A549 (cell line): ENCODE measurements around the gene BBIP1. TPM values are rescaled to one million over a fixed set of nuclear protein-coding genes. Genes with fewer than 3 reads are reported as not detected.

Experiments used
- ATAC-seq, 2 experiments: fragments of 200-7000 bp in 1 of 2; fragments of >200 bp in 1 of 2; cut with Nextera tagmentation in 1 of 2; cut with Tn5 transposase in 1 of 2; 3 replicates each; pipeline versions ENCODE4 v1.8.0 to v1.9.1; 2018 to 2020; ENCODE audit warnings: mild to moderate bottlenecking in 1 of 2, moderate library complexity in 1 of 2
- CTCF ChIA-PET: fragments of 300-600 bp; sonication (Branson Sonifier 250); formaldehyde crosslinking; extraction: SDS; loops from one replicate; lab custom pipeline; 2021; ENCODE audit warnings: antibody characterized with exemption, inconsistent platforms; lab: Yijun Ruan, JAX
- POLR2A ChIA-PET: fragments of 350-600 bp; formaldehyde crosslinking; extraction: SDS; loops from one replicate; lab custom pipeline; 2021; ENCODE audit warnings: antibody characterized with exemption, inconsistent platforms; lab: Yijun Ruan, JAX
- DNase-seq, 2 experiments: peaks; one replicate each; pipeline versions ENCODE4 v3.0.0 to v3.0.0-alpha.2; 2011 to 2016; ENCODE audit warnings: low read depth in 1 of 2, low spot score in 1 of 2
- FAIRE-seq: peaks from 2 replicates; lab custom pipeline; 2011; peaks lifted over from hg19 to GRCh38; lab: Jason Lieb, UNC
- H3K27ac ChIP-seq, 2 experiments: fragments of >200 bp; sonication (Bioruptor Twin); formaldehyde crosslinking; 3 replicates each; pipeline ENCODE4 v1.5.1; 2016 to 2017
- H3K4me1 ChIP-seq: fragments of >200 bp; sonication (Bioruptor Twin); formaldehyde crosslinking; 3 replicates; pipeline ENCODE4 v1.6.1; 2016
- H3K4me2 ChIP-seq: fragments of >200 bp; sonication (Bioruptor Twin); formaldehyde crosslinking; 3 replicates; pipeline ENCODE4 v1.6.1; 2016
- H3K4me3 ChIP-seq: fragments of >200 bp; sonication (Bioruptor Twin); formaldehyde crosslinking; 3 replicates; pipeline ENCODE4 v1.5.1; 2016
- H3K9me3 ChIP-seq: fragments of >200 bp; sonication (Bioruptor Twin); formaldehyde crosslinking; 3 replicates; pipeline ENCODE4 v1.6.1; 2016
- BHLHE40 ChIP-seq: IDR thresholded peaks from 2 replicates; pipeline ENCODE4 v1.6.1; 2012; ENCODE audit warnings: low read depth, low read length, inconsistent platforms
- CBX8 ChIP-seq: fragments of 200-600 bp; sonication (generic); IDR thresholded peaks from 2 replicates; pipeline ENCODE4 v1.6.1; 2016
- CEBPB ChIP-seq, 2 experiments: fragments of >200 bp in 1 of 2; sonication (Bioruptor Twin) in 1 of 2; formaldehyde crosslinking in 1 of 2; IDR thresholded peaks; 2 replicates each; pipeline ENCODE4 v1.6.1; 2012 to 2016
- CTCF ChIP-seq: fragments of >200 bp; sonication (Bioruptor Twin); formaldehyde crosslinking; IDR thresholded peaks from 3 replicates; pipeline ENCODE4 v1.5.1; 2016
- EHF ChIP-seq: fragments of 250-450 bp; sonication (Bioruptor Pico); IDR thresholded peaks from 2 replicates; pipeline ENCODE4 v1.5.0; 2020; ENCODE audit warnings: mild to moderate bottlenecking
- ESRRA ChIP-seq: fragments of 150-350 bp; IDR thresholded peaks from 2 replicates; pipeline ENCODE4 v1.6.1; 2014; ENCODE audit warnings: mild to moderate bottlenecking, low read length, borderline replicate concordance
- FOSB ChIP-seq: fragments of 250-450 bp; sonication (Bioruptor Pico); IDR thresholded peaks from 2 replicates; pipeline ENCODE4 v1.5.0; 2020; ENCODE audit warnings: mild to moderate bottlenecking, moderate library complexity
- FOXS1 ChIP-seq: fragments of 250-450 bp; sonication (Bioruptor Pico); IDR thresholded peaks from 2 replicates; pipeline ENCODE4 v1.5.0; 2020; ENCODE audit warnings: mild to moderate bottlenecking, moderate library complexity
- HES2 ChIP-seq: fragments of >200 bp; sonication (Bioruptor Twin); formaldehyde crosslinking; IDR thresholded peaks from 2 replicates; pipeline ENCODE4 v1.6.1; 2016
- HMGXB4 ChIP-seq: fragments of 250-450 bp; sonication (Bioruptor Pico); IDR thresholded peaks from 2 replicates; pipeline ENCODE4 v1.5.0; 2021; ENCODE audit warnings: mild to moderate bottlenecking, moderate library complexity, borderline replicate concordance
- HOXB5 ChIP-seq: fragments of 250-450 bp; sonication (Bioruptor Pico); IDR thresholded peaks from 2 replicates; pipeline ENCODE4 v1.5.0; 2020; ENCODE audit warnings: mild to moderate bottlenecking, moderate library complexity
- KDM1A ChIP-seq: fragments of 200-600 bp; sonication (generic); IDR thresholded peaks from 2 replicates; pipeline ENCODE4 v1.6.1; 2016; ENCODE audit warnings: low read depth, mild to moderate bottlenecking
- MAFK ChIP-seq: fragments of 450-650 bp; IDR thresholded peaks from 2 replicates; pipeline ENCODE4 v1.6.1; 2014; ENCODE audit not compliant: partially characterized antibody
- MAX ChIP-seq: IDR thresholded peaks from 2 replicates; pipeline ENCODE4 v1.6.1; 2012
- MYC ChIP-seq: IDR thresholded peaks from 2 replicates; pipeline ENCODE4 v1.6.1; 2012; ENCODE audit warnings: mild to moderate bottlenecking, inconsistent platforms, low read length, improper control_type of control experiment, borderline replicate concordance
- NFE2L2 ChIP-seq: fragments of 150-350 bp; conservative IDR thresholded peaks from 2 replicates; pipeline ENCODE4 v1.6.1; 2014; ENCODE audit warnings: low read length
- NPAS2 ChIP-seq: fragments of 250-450 bp; sonication (Bioruptor Pico); IDR thresholded peaks from 2 replicates; pipeline ENCODE4 v1.8.0; 2022; ENCODE audit warnings: mild to moderate bottlenecking, moderate library complexity, borderline replicate concordance
- NR3C1 ChIP-seq: fragments of >200 bp; sonication (Bioruptor Twin); formaldehyde crosslinking; IDR thresholded peaks from 3 replicates; pipeline ENCODE4 v1.6.1; 2017
- RAD21 ChIP-seq, 2 experiments: fragments of >200 bp in 1 of 2; sonication (Bioruptor Twin) in 1 of 2; formaldehyde crosslinking in 1 of 2; IDR thresholded peaks in 1 of 2; conservative IDR thresholded peaks in 1 of 2; 2 replicates in 1 of 2; 3 replicates in 1 of 2; pipeline ENCODE4 v1.6.1; 2012 to 2018; ENCODE audit warnings: inconsistent platforms in 1 of 2
- RCOR1 ChIP-seq: fragments of 150-350 bp; IDR thresholded peaks from 2 replicates; pipeline ENCODE4 v1.6.1; 2014; ENCODE audit warnings: antibody characterized with exemption, low read length, low read depth
- REST ChIP-seq: fragments of 200-600 bp; sonication (generic); IDR thresholded peaks from 2 replicates; pipeline ENCODE4 v1.6.1; 2016; ENCODE audit warnings: antibody characterized with exemption, mild to moderate bottlenecking, moderate library complexity
- RFX5 ChIP-seq: fragments of 450-650 bp; IDR thresholded peaks from 2 replicates; pipeline ENCODE4 v1.7.1; 2014; ENCODE audit warnings: antibody characterized with exemption, mild to moderate bottlenecking, moderate library complexity
- SMC3 ChIP-seq: fragments of >200 bp; sonication (Bioruptor Twin); formaldehyde crosslinking; IDR thresholded peaks from 3 replicates; pipeline ENCODE4 v1.6.1; 2018; ENCODE audit warnings: inconsistent platforms
- TP53 ChIP-seq: fragments of 250-450 bp; sonication (Bioruptor Pico); IDR thresholded peaks from 2 replicates; pipeline ENCODE4 v1.5.0; 2021; ENCODE audit warnings: mild to moderate bottlenecking, moderate library complexity
- ZSCAN20 ChIP-seq: fragments of 250-450 bp; sonication (Bioruptor Pico); IDR thresholded peaks from 2 replicates; pipeline ENCODE4 v1.8.0; 2022; ENCODE audit warnings: mild to moderate bottlenecking, moderate library complexity
- WGBS: methylation state at CpG from one replicate; pipeline ENCODE4 v1.1.6; 2017; ENCODE audit errors: missing lambda C conversion rate; 5-methylcytosine and 5-hydroxymethylcytosine counted together
- polyA plus RNA-seq, 4 experiments: library from polyadenylated mRNA; depleted of rRNA in 3 of 4; stranded (reverse); fragments of >200 nt; fragmentation: RNase III in 1 of 4; extraction: RNeasy Plus Mini Kit Qiagen cat#74134 plus additional on column Dnase treatment in 1 of 4; gene quantifications; 2 replicates in 3 of 4; 3 replicates in 1 of 4; pipeline ENCODE4 v1.2.3, GENCODE V29; 2011 to 2017

Gene BBIP1
- polyA plus RNA-seq, 2 of the 4 experiments (the other 2 are of a cell fraction): 57.2 to 83.4 TPM

- FAIRE-seq (no peak), ATAC-seq (no peak), DNase-seq (no peak)
- peak overlapping the region; percentile 66 to 75 for H3K27ac ChIP-seq
- no peak overlapping the region for H3K4me3 ChIP-seq
- no peaks in the 10 kb centered on the region for H3K9me3 ChIP-seq
- H3K4me1 ChIP-seq: peaks cover 36% of the 10 kb centered on the region
- peak overlapping the region; percentile 72 for H3K4me2 ChIP-seq
- POLR2A ChIA-PET: interaction anchor here (1.0 kb wide), 1 partner anchor 54 kb away, joined by 3 read pairs; the partner anchor contains the start of gene BBIP1
- no peak for TF ChIP-seq NPAS2
- no peak for TF ChIP-seq CBX8
- no peak for TF ChIP-seq FOXS1
- TF ChIP-seq HOXB5 (CRISPR knock-in tag): no peak
- TF ChIP-seq HMGXB4: no peak
- TF ChIP-seq REST: no peak
- TF ChIP-seq RCOR1: no peak
- no peak for TF ChIP-seq ESRRA
- TF ChIP-seq TP53 (CRISPR knock-in tag): no peak
- no peak for TF ChIP-seq CEBPB (IDR thresholded peaks at IDR 0.05)
- TF ChIP-seq RFX5: no peak
- no peak for TF ChIP-seq SMC3
- no peak for TF ChIP-seq NFE2L2
- WGBS: 78% methylated on average over 6 of the region's 6 CpGs
- CTCF ChIA-PET: interaction anchor here (0.7 to 3.0 kb wide), 3 partner anchors 20 to 222 kb away, joined by 4 to 13 read pairs (median 5); no protein-coding TSS in a partner anchor
Measured at GRCh38 chr10:110864662-110865140, 54.3 kb downstream of the BBIP1 start.

- ChIA-PET POLR2A (no interaction called here), CTCF (no interaction called here)
- ATAC-seq (no peak), DNase-seq (no peak), FAIRE-seq (no peak)
- no peak for TF ChIP-seq MYC
- no peak for TF ChIP-seq MAX
- no peak for TF ChIP-seq FOSB
- no peak for TF ChIP-seq NPAS2
- no peak for TF ChIP-seq EHF (CRISPR knock-in tag)
- TF ChIP-seq CBX8: no peak
- no peak for TF ChIP-seq TP53 (CRISPR knock-in tag)
- TF ChIP-seq HES2: no peak
- no peak for TF ChIP-seq ZSCAN20 (CRISPR knock-in tag)
- TF ChIP-seq CTCF: no peak
- no peak for TF ChIP-seq NR3C1
- no peak for TF ChIP-seq KDM1A
- no peak for TF ChIP-seq BHLHE40
- TF ChIP-seq RAD21 (conservative IDR thresholded peaks at IDR 0.05 in 1 of 2, IDR thresholded peaks at IDR 0.05 in 1 of 2): no peak
- TF ChIP-seq MAFK: no peak
- no peaks in the 10 kb centered on the region for H3K9me3 ChIP-seq
- no peak overlapping the region for H3K4me2 ChIP-seq
- no peak overlapping the region for H3K4me3 ChIP-seq
- H3K4me1 ChIP-seq: peaks cover 37% of the 10 kb centered on the region
- WGBS: 88% methylated on average over 2 of the region's 2 CpGs
- H3K27ac ChIP-seq: no peak overlapping the region
Measured at GRCh38 chr10:110863956-110864355, 55.0 kb downstream of the BBIP1 start.
